ENCODE results near the gene SLC35F4. TPM values are rescaled to one million over a fixed set of nuclear protein-coding genes. Genes with fewer than 3 reads are reported as not detected.
"Not testable (repeated sequence)": the region's sequence is repeated elsewhere in the genome, so short reads cannot be mapped to it uniquely, and the experiment has no call there.

SLC35F4 gene
- total RNA-seq, 1 donor from 2014 or later = not detected

GRCh38 chr14:57809808-57810207 is 56.1 kb downstream of the SLC35F4 start:
- no peak for DNase-seq (ENCODE audit: low read depth, low spot score)

DNA sequence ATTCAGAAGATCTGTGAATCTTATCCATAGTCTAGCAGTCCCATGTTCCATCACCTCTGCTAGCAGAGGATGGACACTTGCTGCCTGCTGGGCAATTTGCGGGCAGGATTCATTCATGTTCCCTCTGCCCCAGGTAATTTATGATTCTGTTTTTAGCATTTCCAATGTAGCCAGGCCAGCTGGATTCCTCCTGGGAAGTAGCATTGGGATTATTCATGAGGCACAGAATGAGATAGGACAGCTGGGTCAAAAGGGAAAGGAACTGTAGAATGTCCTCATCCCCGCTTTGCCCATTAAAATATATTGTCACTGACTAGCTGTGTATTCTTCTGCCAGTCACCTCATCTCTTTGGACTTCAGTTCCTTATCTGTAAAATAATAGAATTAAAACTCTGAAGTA is 68.7 kb downstream of the SLC35F4 start:
- no peak for DNase-seq (ENCODE audit: low read depth, low spot score)

- no peak for DNase-seq (ENCODE audit: low read depth, low spot score)
These were observed 69.3 kb downstream of the SLC35F4 start for GRCh38 chr14:57796556-57796955.

- DNase-seq (ENCODE audit: low read depth, low spot score) = no peak
These were observed 80.8 kb downstream of the SLC35F4 start for GRCh38 chr14:57785058-57785457.

DNA sequence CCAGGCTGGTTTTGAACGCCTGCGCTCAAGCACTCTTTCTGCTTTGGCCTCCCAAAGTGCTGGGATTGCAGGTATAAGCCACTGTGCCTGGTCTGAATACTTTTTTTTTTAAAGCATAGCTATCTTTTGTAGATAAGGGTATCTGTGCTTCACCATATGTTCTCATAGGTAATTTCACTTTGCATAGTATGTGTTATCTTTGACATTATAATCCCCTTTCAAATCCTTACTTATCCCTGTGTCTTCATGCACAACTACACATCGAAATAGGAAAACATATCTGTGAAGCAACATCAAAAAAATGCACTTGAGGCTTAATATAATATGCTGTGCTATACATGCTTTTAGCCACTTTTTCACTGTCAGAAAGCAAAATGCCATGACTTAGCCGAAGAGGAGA is 94.1 kb downstream of the SLC35F4 start:
- DNase-seq (ENCODE audit: low read depth, low spot score) = no peak

DNA sequence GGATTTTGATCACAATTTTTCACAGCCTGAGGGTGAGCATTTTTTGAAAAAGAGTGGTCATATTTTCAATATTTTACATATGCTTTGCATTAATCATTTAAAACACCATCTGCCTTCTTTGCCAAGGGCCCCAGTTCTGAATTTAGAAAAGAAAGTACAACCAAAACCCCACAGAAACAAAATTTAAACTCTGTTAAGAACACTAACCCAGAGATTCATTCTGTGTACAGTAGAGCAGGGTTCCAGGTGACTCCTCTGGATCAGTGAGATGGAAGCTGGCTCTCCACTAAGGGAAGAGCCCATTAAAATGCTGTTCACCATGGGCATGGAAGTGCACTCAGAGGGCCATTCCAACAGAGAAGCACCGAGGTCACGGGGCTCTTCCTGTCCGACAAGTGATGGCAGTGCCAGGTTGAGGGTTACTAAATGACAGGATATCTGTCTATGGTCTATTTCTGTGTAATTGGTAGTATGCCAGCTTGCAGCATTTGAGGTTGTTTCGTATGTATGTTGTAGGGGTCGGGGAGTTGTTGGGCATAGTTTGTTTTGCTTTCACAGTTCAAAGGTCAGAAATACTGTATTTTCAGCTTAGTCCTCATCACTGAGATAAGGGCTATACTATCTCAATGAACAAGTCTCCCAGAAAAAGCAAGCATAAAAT is 95.9 kb downstream of the SLC35F4 start:
- no peak for DNase-seq (ENCODE audit: low read depth, low spot score)

GRCh38 chr14:57761800-57762199 is 104.1 kb downstream of the SLC35F4 start:
- no peak for DNase-seq (ENCODE audit: low read depth, low spot score)

DNA sequence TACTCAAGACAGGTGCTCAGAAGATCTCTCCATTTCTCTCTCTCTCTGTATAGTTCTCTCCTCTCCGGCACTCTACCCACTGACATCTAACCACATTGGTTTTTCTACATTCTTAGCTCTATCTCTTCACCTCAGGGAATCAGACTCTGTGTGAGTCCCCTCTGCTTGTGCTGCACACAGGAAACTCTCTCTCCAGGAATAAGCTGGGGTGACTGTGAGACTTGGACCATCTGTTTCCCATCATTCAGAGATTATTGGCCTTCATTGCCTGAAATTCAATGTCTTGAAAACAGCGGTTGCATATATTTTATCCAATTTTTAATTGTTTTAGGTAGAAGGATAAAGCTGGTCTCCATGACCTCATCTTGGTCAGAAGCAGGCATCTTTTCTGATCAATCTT is 105.0 kb downstream of the SLC35F4 start:
- no peak for DNase-seq (ENCODE audit: low read depth, low spot score)

DNA sequence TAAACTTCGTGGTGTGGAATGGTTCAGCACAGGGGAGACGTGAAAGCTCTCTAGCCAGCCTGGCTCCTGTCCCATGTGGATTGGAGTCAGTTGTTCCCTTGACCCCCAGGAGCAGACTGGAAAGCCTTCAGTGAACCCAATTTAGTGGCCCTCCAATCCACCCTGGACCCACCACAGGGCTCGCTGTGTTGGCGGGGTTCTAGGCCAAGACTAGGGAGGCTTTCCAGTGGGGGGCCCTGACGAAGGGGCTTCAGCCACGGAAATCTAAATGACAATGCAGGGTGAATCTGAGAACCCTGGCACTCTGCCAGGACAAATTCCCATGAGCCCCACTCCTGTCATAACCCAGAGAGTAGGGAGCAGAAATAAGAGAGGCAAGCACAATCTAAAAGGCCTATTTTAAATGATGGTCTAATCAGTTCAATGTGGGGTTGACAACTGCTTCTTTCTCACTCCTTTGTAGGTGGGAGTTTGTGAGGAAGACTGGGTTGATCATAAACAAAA is 110.8 kb downstream of the SLC35F4 start:
- no peak for DNase-seq (ENCODE audit: low read depth, low spot score)

GRCh38 chr14:57754527-57754926 is 111.4 kb downstream of the SLC35F4 start:
- no peak for DNase-seq (ENCODE audit: low read depth, low spot score)

GRCh38 chr14:57753821-57754220 is 112.1 kb downstream of the SLC35F4 start:
- DNase-seq (ENCODE audit: low read depth, low spot score) = no peak

DNA sequence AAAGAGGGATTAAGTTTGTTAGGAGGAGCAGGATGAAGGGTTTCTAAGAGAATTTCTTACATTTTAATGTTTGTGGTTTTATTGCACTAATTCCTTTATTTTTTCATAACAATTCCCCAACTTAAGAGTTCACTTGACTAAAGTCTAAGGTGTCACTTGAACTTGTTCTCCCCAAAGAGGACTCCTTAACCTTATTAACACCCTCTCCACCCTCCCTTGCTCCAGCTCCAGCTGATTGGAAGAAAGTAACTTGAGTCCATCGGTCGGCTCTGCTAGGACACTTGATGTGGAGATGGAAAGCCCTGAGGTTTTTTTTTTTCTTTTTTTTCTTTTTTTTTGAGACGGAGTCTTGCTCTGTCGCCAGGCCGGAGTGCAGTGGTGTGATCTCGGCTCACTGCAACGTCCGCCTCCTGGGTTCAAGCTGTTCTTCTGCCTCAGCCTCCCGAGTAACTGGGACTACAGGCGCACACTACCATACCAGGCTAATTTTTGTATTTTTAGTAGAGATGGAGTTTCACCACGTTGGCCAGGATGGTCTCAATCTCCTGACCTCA is 113.7 kb downstream of the SLC35F4 start:
- DNase-seq (ENCODE audit: low read depth, low spot score) = not testable (repeated sequence)

- no peak for DNase-seq (ENCODE audit: low read depth, low spot score)
These were observed 114.5 kb downstream of the SLC35F4 start for GRCh38 chr14:57751400-57751799.

DNA sequence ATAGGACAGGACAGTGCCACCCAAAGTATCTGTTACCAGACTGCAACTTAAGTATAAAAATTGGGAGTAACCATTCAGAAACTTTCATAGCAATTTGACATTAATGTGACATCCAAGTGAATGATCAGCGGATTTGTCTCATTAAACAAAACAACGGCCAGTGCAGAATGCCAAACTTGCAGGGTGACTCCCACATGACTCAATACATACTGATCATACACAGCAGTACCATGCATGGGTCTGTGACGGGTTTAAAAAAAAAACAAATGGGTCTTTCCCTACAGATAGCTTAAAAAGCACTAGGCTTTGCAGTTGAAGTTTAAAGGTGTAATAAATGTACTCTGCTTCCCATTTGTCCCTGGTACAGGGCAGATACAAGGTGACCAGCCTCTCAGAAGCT is 116.6 kb downstream of the SLC35F4 start:
- no peak for DNase-seq (ENCODE audit: low read depth, low spot score)

GRCh38 chr14:57748279-57748678 is 117.6 kb downstream of the SLC35F4 start:
- no peak for DNase-seq (ENCODE audit: low read depth, low spot score)

DNA sequence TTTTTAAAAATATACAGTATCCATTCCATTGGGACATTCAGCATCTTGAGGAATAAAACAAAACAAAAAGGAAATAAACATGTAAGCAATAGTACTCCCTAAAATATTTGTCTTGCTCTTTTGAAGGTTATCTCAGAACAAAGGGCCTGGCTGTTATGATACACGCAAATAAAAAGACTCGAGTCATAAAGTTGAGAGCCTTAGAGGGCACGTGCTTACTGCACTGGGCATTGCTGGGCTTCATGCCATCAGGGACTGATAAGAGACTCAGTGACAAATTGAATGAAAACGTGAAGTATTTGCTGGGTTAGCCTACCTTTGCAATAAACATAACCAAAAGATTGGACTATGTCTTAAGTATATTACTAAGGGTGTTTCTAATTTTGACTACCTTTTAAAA is 118.9 kb downstream of the SLC35F4 start:
- peak; percentile 60 for DNase-seq (ENCODE audit: low read depth, low spot score)

DNA sequence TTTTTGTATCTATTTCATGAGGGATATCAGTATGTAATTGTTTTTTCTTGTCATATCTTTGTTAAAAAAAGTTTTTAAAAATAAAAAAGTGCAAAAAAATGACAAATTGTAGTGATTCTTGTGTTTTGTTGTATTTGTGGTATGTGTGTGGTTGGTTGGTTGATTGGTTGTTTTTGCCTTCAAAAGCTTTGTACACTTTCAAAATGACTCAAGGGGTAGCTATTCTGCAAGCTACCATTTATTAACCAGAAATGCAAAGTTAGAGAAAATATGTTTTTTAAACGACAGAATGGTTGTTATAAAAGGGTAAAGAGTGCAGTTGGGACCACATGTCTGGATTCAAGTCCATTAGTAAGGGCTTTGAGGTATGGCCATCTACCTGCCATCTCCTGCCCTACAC is 119.3 kb downstream of the SLC35F4 start:
- no peak for DNase-seq (ENCODE audit: low read depth, low spot score)

DNA sequence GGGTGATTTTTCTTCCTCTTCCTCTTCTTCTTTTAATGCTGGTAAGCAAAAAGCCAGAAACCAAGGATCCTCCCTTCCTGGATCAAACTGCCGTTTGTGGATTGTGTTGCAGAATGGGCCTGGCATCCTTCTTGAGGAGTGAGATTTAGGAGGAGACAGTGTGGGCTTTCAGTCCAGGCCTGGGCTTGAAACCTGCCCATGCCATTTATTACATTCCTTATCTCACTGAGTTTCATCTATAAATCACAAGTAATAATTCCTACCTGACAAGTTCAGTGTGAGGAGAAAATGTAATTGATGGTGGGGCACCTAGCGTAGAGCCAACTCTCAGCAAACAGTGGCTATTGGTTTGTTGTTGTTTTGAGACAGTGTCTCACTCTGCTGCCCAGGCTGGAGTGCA is 126.4 kb downstream of the SLC35F4 start:
- no peak for DNase-seq (ENCODE audit: low read depth, low spot score)

- no peak for DNase-seq (ENCODE audit: low read depth, low spot score)
These were observed 128.3 kb downstream of the SLC35F4 start for GRCh38 chr14:57737598-57737997.

DNA sequence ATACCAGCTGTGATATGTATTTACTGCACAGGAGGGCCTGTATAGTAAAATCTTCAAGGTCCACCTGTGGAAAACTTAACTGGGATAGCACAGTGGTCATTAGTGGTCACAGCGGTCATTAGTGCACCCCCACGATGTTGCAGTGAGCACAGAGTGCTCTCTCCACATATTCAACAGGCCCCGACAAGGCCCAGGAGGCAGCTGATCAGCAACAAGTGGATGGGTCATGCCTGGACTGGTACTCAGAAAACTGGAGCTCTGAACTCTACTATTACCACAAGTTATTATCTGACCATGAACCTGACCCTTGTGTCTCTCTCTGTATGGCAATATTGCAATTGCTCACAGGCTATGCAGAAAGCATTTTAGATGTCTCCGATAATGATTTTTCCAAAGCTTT is 129.5 kb downstream of the SLC35F4 start:
- DNase-seq (ENCODE audit: low read depth, low spot score) = no peak

GRCh38 chr14:57735276-57735675 is 130.6 kb downstream of the SLC35F4 start:
- DNase-seq (ENCODE audit: low read depth, low spot score) = no peak

DNA sequence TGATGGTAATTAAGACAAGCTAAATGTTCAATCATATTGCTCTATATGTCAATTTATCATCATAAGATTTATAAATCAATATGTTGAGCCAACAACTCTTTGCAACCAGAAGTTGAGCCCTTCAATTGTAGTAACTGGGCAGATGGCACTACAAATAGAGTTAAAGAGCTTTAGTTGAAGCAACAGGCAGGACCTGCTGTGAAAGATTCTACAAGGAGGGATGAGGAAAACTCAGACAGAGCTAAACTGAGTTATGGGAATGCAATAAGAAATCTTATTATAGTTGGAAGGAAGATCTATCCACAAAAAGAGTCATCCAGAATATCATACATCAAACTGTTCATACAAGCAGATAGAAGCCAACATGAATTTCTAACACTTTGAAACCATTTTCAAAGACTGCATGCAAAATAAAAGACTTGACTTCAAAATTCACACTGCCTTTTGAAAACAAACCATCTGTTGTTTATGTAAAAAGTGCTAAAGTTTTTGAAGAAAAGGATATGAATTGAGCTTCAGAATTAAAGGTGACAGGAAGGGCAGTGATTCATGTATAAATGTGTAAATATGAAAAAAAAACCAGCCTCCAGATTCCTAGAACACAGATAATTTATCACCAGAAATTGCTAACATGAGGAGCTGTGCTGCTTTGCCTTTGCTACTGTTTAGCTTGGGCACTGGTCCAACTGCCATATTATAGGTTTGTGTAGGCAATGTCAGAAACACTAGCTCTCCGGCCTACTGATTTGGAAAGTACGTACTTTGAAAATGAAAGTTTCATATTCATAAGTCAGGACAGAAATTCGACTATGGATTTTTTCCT is 133.2 kb downstream of the SLC35F4 start:
- DNase-seq (ENCODE audit: low read depth, low spot score) = peak; percentile 69
